C4-2B (cell line): ENCODE measurements around the gene CLCF1.

ENCODE experiments used
- ZFX ChIP-seq: fragments of 450-650 bp; IDR thresholded peaks from 2 replicates; pipeline ENCODE4 v1.6.1; 2017
- TF ChIP-seq, protein P1 (sequence below): fragments of 450-650 bp; conservative IDR thresholded peaks from 2 replicates; pipeline ENCODE4 v1.5.1; 2017; ENCODE audit warnings: mild to moderate bottlenecking

DNA sequence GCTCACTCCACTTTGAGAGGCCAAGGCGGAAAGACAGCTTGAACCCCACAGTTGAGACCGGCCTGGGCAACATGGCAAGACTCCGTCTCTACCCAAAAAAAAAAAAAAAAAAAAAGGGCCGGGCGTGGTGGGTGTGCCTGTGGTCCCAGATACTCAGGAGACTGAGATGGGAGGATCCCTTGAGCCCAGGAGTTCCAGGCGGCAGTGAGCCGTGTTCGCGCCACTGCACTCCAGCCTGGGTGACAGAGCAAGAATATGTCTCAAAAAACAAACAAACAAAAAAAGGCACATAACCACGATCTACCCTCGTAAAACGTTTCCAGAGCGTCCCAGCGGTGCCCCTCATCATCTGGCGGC lies 17.5 kb upstream of the CLCF1 start:
- TF ChIP-seq, protein P1, sequence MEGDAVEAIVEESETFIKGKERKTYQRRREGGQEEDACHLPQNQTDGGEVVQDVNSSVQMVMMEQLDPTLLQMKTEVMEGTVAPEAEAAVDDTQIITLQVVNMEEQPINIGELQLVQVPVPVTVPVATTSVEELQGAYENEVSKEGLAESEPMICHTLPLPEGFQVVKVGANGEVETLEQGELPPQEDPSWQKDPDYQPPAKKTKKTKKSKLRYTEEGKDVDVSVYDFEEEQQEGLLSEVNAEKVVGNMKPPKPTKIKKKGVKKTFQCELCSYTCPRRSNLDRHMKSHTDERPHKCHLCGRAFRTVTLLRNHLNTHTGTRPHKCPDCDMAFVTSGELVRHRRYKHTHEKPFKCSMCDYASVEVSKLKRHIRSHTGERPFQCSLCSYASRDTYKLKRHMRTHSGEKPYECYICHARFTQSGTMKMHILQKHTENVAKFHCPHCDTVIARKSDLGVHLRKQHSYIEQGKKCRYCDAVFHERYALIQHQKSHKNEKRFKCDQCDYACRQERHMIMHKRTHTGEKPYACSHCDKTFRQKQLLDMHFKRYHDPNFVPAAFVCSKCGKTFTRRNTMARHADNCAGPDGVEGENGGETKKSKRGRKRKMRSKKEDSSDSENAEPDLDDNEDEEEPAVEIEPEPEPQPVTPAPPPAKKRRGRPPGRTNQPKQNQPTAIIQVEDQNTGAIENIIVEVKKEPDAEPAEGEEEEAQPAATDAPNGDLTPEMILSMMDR = no peak
- TF ChIP-seq ZFX = no peak
